ENCODE results near the gene KIF4A. TPM values are rescaled to one million over a fixed set of nuclear protein-coding genes. Genes with fewer than 3 reads are reported as not detected.
A peak's percentile ranks its signal among the peaks of the same experiment; 100 is the strongest.

KIF4A gene
- total RNA-seq, 1 donor from 2014 or later, result 3.0 TPM

DNA sequence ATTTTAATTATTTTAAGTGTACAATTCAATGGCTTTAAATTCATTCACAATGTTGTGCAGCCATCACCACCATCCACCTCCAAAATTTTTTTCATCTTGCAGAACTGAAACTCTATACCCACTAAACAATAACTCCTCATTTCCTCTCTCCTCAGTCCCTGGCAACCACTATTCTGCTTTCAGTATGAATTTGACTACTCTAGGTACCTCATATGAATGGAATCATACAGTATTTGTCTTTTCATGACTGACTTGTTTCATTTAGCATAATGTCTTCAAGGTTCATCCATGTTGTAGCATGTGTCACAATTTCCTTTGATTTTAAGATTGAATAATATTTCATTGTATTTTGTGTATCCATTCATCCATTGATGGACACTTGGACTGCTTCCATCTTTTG lies 46.9 kb downstream of the KIF4A start:
- no peaks in the 10 kb centered on the region for H3K36me3 Mint-ChIP-seq (ENCODE audit: low read depth, unreplicated experiment)
- H3K36me3 ChIP-seq (ENCODE audit: insufficient read depth, low read length), result peaks cover 3% of the 10 kb centered on the region
- DNase-seq (ENCODE audit: low read depth), result no peak
- no peaks in the 10 kb centered on the region for H3K4me1 ChIP-seq (ENCODE audit: insufficient read depth, low read length)
- H3K27me3 Mint-ChIP-seq (ENCODE audit: low read depth, unreplicated experiment), result no peaks in the 10 kb centered on the region
- no peaks in the 10 kb centered on the region for H3K9me3 Mint-ChIP-seq (ENCODE audit: unreplicated experiment)
- no peak overlapping the region for H3K4me3 Mint-ChIP-seq (ENCODE audit: unreplicated experiment)
- H2AFZ ChIP-seq (ENCODE audit: low read depth, low read length), result no peak overlapping the region
- no peaks in the 10 kb centered on the region for H3K27me3 ChIP-seq (ENCODE audit: insufficient read depth, low read length)
- no peaks in the 10 kb centered on the region for H3K4me1 Mint-ChIP-seq (ENCODE audit: low read depth, unreplicated experiment)
- H3K79me2 ChIP-seq (ENCODE audit: insufficient read depth, low read length), result no peaks in the 10 kb centered on the region
- no peak for FAIRE-seq
- no peak for TF ChIP-seq EZH2 (IDR thresholded peaks at IDR 0.05; ENCODE audit: insufficient read depth, low read length)
- no peak for TF ChIP-seq CTCF (IDR thresholded peaks at IDR 0.05; ENCODE audit: insufficient read depth, low read depth, low read length)
- no peaks in the 10 kb centered on the region for H4K20me1 ChIP-seq (ENCODE audit: insufficient read depth, low read length)
- no peak overlapping the region for H3K27ac Mint-ChIP-seq (ENCODE audit: unreplicated experiment)
- no peaks in the 10 kb centered on the region for H3K9me3 ChIP-seq (ENCODE audit: insufficient read depth, low read depth, low read length)
- H3K4me3 ChIP-seq (ENCODE audit: insufficient read depth, low read depth, low read length), result no peak overlapping the region
- H3K9ac ChIP-seq (ENCODE audit: low read length), result no peak overlapping the region
- no peak overlapping the region for H3K27ac ChIP-seq (ENCODE audit: low read depth, low read length)
- H3K4me2 ChIP-seq (ENCODE audit: low read length), result no peak overlapping the region

DNA sequence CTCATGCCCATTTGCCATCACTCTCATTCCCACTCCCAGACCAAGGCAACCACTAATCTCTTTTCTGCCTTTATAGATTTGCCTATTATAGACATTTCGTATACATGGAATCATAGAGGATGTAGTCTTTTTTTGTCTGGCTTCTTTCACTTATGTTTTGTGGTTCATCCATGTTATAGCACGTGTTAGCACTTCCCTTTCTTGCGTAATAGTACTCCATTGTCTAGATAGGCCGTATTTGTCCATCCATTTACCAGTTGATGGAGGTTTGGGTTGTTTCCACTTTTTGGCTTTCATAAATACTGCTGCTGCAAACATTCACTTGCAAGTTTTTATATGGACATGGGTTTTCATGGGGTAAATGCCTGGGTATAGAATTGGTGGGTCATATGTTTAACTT lies 48.4 kb downstream of the KIF4A start:
- no peaks in the 10 kb centered on the region for H3K9me3 Mint-ChIP-seq (ENCODE audit: unreplicated experiment)
- FAIRE-seq, result peak; percentile 95

More for the DNA sequence above, 48.4 kb downstream of the KIF4A start:
- H3K9me3 ChIP-seq (ENCODE audit: insufficient read depth, low read depth, low read length), result no peaks in the 10 kb centered on the region
- H4K20me1 ChIP-seq (ENCODE audit: insufficient read depth, low read length), result no peaks in the 10 kb centered on the region
- no peak overlapping the region for H3K4me2 ChIP-seq (ENCODE audit: low read length)
- no peaks in the 10 kb centered on the region for H3K36me3 Mint-ChIP-seq (ENCODE audit: low read depth, unreplicated experiment)
- H3K4me3 Mint-ChIP-seq (ENCODE audit: unreplicated experiment), result no peak overlapping the region
- H3K27ac Mint-ChIP-seq (ENCODE audit: unreplicated experiment), result no peak overlapping the region
- no peak overlapping the region for H3K27ac ChIP-seq (ENCODE audit: low read depth, low read length)
- H2AFZ ChIP-seq (ENCODE audit: low read depth, low read length), result no peak overlapping the region
- no peaks in the 10 kb centered on the region for H3K4me1 ChIP-seq (ENCODE audit: insufficient read depth, low read length)
- H3K36me3 ChIP-seq (ENCODE audit: insufficient read depth, low read length), result peaks cover 3% of the 10 kb centered on the region
- TF ChIP-seq CTCF (IDR thresholded peaks at IDR 0.05; ENCODE audit: insufficient read depth, low read depth, low read length) (no peak), EZH2 (IDR thresholded peaks at IDR 0.05; ENCODE audit: insufficient read depth, low read length) (no peak)
- H3K79me2 ChIP-seq (ENCODE audit: insufficient read depth, low read length), result no peaks in the 10 kb centered on the region
- no peak for DNase-seq (ENCODE audit: low read depth)
- no peak overlapping the region for H3K4me3 ChIP-seq (ENCODE audit: insufficient read depth, low read depth, low read length)
- H3K4me1 Mint-ChIP-seq (ENCODE audit: low read depth, unreplicated experiment), result no peaks in the 10 kb centered on the region
- no peaks in the 10 kb centered on the region for H3K27me3 ChIP-seq (ENCODE audit: insufficient read depth, low read length)
- H3K27me3 Mint-ChIP-seq (ENCODE audit: low read depth, unreplicated experiment), result no peaks in the 10 kb centered on the region
- H3K9ac ChIP-seq (ENCODE audit: low read length), result no peak overlapping the region

All from astrocyte (in vitro differentiated cells and primary cell).